Neuron (in vitro differentiated cells): ENCODE results near the gene NCKAP5.
"Not testable (repeated sequence)": the region's sequence is repeated elsewhere in the genome, so short reads cannot be mapped to it uniquely, and the experiment has no call there.

Source experiments
- H2AFZ ChIP-seq: one replicate; pipeline ENCODE4 v1.6.1; 2013; ENCODE audit warnings: low read depth, mild to moderate bottlenecking, inconsistent platforms, low read length, moderate library complexity
- H3K27me3 ChIP-seq: one replicate; pipeline ENCODE4 v1.6.1; 2013; ENCODE audit warnings: low read length; ENCODE audit not compliant: insufficient read depth
- H3K36me3 ChIP-seq: one replicate; pipeline ENCODE4 v1.6.1; 2013; ENCODE audit warnings: low read length; ENCODE audit not compliant: insufficient read depth
- H3K4me1 ChIP-seq: one replicate; pipeline ENCODE4 v1.6.1; 2013; ENCODE audit warnings: low read length; ENCODE audit not compliant: insufficient read depth
- H3K4me3 ChIP-seq: 2 replicates; pipeline ENCODE4 v1.5.1; 2013; ENCODE audit warnings: mild to moderate bottlenecking, low read length, moderate library complexity
- H3K9me3 ChIP-seq: one replicate; pipeline ENCODE4 v1.6.1; 2013; ENCODE audit warnings: low read length

Gene NCKAP5

DNA sequence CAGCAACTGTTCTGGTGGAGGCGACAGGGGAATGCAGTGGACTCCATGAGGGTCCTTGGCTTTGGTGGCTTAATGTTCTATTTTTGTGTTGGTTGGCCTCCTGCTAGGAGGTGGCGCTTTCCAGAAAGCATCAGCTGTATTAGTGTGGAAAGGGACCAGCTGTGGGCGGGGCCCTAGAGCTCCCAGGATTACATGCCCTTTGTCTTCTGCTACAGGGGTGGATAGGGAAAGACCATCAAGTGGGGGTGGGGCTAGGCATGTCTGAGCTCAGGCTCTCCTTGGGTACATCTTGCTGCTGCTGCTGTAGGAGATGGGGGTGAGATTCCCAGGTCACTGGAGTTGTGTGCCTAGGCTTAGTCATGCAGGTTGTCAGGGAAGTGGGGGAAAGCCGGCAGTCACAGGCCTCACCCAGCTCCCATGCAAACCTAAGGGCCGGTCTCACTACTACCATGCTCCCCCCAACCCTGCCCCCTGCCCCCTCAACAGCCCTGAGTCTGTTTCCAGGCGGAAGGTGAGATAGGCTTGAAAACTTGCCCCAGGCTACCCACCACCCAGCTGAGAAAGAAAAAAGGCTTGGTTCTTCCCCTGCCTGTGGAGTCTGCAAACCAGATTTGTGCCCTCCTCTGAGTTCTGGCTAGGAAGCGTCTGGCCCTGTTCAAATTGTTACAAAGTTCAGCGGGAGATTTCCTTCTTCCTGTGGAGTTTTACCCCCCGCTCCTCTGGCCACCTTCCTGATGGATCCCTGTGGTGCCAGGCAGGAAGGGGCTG, 756.9 kb downstream of the NCKAP5 start:
- no peak overlapping the region for H3K4me3 ChIP-seq
- H3K36me3 ChIP-seq: no peaks in the 10 kb centered on the region

DNA sequence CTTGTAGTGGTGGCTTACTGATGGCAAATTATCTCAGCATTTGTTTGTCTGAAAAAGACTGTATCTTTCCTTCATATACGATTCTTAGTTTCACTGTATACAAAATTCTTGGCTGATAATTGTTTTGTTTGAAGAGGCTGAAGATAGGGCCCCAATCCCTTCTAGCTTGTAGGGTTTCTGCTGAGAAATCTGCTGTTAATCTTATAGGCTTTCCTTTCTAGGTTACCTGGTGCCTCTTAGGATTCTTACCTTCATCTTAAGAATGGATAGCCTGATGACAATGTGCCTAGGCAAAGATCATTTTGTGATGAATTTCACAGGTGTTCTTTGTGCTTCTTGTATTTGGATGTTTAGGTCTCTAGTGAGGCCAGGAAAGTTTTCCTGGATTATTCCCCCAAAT, 758.3 kb downstream of the NCKAP5 start:
- not testable (repeated sequence) for H2AFZ ChIP-seq, H3K4me1 ChIP-seq, H3K27me3 ChIP-seq, H3K36me3 ChIP-seq, H3K9me3 ChIP-seq, H3K4me3 ChIP-seq

More for the DNA sequence above, 756.9 kb downstream of the NCKAP5 start:
- Histone ChIP-seq H3K9me3 (peaks cover 4% of the 10 kb centered on the region), H2AFZ (no peak overlapping the region), H3K4me1 (no peaks in the 10 kb centered on the region), H3K27me3 (no peaks in the 10 kb centered on the region)

DNA sequence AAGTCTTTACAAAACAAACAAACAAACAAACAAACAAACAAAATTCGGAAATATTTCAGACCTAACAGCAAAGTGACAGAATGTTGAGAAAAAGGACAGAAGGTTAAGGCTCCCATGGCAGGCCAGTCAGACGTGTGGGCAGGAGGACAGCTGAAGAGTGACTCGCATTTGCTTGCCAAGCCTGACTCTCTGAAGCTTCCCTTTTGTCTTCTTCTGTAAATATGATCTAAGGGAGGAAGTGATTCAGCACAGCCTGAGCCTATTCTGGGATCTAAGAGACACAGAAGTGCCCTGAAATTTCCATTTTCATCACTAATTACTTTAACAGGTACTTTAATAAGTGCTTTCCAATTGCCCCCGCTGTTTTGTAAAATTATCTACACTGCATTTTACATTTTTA, 764.2 kb downstream of the NCKAP5 start:
- Histone ChIP-seq H3K4me3 (no peak overlapping the region), H3K9me3 (peaks cover 2% of the 10 kb centered on the region), H3K36me3 (no peaks in the 10 kb centered on the region), H3K27me3 (no peaks in the 10 kb centered on the region), H2AFZ (no peak overlapping the region), H3K4me1 (no peaks in the 10 kb centered on the region)

DNA sequence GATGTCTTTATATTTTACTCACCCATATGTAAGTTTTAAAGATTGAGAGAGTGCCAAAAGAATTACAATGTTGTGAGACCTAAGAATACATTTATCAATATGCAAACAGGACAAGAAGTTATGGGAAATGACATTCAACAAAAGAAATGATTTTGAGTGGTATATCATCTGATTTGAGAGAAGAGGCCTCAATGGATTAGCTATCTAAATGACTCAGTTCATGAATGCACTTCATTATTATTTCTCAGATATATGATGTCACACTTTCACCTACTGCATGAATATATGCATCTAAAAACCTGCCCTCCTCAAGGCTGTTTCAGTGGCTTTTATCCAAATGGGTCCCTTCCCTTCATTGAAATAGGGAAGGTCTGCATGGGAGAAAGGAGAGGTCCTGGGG, 769.9 kb downstream of the NCKAP5 start:
- Histone ChIP-seq H3K4me1 (no peaks in the 10 kb centered on the region), H3K4me3 (no peak overlapping the region), H3K36me3 (peaks cover 7% of the 10 kb centered on the region), H3K9me3 (no peaks in the 10 kb centered on the region), H2AFZ (no peak overlapping the region), H3K27me3 (no peaks in the 10 kb centered on the region)

DNA sequence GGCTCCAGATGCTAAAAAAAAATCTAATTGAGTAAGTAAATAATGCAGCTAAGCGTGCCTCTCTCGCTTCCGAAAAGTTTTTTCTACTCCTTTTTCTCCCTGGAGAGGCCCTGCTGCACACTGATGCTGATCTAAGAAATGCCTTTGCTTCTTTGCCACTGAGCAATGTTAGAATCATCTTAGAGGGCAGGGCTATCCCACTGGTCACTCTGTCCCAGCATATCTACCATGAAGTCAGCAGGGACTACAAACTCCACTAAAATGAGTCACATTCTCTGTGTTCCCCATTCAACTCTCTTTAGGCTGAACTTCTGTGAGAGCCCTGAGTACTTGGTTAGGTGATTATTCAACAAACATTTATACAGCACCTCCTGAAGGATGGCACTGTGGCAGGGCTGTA, 770.7 kb downstream of the NCKAP5 start:
- Histone ChIP-seq H3K36me3 (peaks cover 7% of the 10 kb centered on the region), H3K4me3 (no peak overlapping the region), H2AFZ (no peak overlapping the region), H3K4me1 (no peaks in the 10 kb centered on the region), H3K9me3 (no peaks in the 10 kb centered on the region), H3K27me3 (no peaks in the 10 kb centered on the region)

DNA sequence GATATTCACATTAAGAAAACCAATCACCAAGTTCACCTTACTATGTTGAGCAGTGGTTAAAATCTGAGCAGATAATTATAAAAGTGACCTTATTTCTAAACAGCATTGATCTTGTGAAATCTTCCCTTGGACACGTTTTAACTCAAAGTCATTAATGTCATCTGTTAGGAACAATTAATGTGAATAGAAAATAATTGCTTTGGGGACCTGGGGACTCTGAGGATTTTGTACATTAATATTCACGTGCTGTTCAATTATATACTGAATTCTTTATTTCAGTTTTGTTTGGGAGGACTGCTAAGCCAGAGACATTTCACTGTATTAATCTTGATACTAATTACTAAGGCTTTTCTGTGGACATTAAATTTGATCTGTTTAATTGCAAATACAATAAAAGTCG, 771.2 kb downstream of the NCKAP5 start:
- Histone ChIP-seq H3K27me3 (no peaks in the 10 kb centered on the region), H3K4me3 (no peak overlapping the region), H2AFZ (no peak overlapping the region), H3K4me1 (no peaks in the 10 kb centered on the region), H3K9me3 (no peaks in the 10 kb centered on the region), H3K36me3 (peaks cover 7% of the 10 kb centered on the region)

DNA sequence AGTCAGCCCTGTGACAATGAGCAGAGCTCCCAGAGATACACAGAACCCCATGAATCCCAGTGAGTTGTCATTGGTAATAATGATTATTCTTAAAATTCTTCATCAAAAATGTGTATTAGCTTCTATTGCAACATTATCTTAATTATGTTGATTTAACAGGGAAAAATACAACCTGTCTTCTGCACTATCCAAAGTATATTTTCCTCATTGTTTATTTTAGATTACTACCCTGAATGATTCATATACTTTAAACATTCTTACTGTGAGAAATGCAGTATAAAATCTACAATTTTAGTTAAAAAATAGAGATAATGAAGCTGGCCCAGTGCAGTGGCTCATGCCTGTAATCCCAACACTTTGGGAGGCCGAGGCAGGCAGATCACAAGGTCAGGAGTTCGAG, 773.0 kb downstream of the NCKAP5 start:
- Histone ChIP-seq H3K9me3 (no peaks in the 10 kb centered on the region), H3K36me3 (peaks cover 7% of the 10 kb centered on the region), H3K4me3 (no peak overlapping the region), H3K4me1 (no peaks in the 10 kb centered on the region), H2AFZ (no peak overlapping the region), H3K27me3 (no peaks in the 10 kb centered on the region)

DNA sequence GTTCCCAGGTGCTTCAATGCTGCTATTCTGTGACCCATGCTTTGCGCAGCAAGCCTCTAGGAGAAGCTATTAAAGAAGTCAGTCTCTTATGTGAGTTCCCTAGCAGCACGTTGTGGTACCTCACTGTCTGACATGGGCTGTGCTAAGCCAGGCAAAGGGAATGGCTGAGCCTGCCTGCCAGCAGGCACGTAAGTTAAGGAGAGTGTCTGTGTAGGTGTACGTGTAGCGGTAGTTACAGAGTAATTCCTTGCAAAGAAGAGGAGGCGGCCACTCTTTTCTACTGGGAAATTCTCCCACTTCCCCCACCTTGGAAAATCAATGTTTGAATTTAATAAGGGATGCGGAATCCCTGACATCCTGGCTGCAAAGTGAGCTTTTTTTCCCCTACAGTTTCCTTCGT, 774.7 kb downstream of the NCKAP5 start:
- H3K9me3 ChIP-seq: no peaks in the 10 kb centered on the region
- no peaks in the 10 kb centered on the region for H3K4me1 ChIP-seq
- H3K4me3 ChIP-seq: no peak overlapping the region
- H3K36me3 ChIP-seq: peaks cover 12% of the 10 kb centered on the region
- H3K27me3 ChIP-seq: no peaks in the 10 kb centered on the region
- no peak overlapping the region for H2AFZ ChIP-seq

DNA sequence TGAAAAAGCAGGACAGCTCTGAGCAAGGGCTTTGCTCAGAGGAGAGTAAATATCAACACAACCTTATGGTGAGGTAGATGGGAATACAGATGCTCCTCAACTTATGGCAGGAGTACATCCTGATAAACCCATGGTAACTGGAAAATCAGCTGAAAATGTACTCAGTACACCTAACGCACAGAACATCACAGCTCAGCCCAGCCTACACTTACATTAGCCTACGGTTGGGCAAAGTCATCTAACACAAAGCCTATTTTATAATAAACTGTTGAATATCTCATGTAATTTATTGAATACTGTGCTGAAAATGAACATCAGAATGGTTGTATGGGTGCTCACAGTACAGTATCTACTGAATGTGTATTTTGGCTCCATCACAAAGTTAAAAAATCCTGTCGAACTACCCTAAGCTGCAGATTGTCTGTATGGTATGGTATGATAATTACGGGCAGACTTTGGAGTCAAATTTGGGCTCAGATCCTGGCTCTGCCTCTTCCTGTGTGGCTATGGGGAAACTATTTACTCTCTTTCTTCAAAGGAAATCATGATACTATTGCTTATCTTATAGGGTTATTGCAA, 778.0 kb downstream of the NCKAP5 start:
- H3K9me3 ChIP-seq: no peaks in the 10 kb centered on the region
- peaks cover 14% of the 10 kb centered on the region for H3K36me3 ChIP-seq
- H3K27me3 ChIP-seq: no peaks in the 10 kb centered on the region
- H3K4me3 ChIP-seq: no peak overlapping the region
- no peaks in the 10 kb centered on the region for H3K4me1 ChIP-seq
- no peak overlapping the region for H2AFZ ChIP-seq

DNA sequence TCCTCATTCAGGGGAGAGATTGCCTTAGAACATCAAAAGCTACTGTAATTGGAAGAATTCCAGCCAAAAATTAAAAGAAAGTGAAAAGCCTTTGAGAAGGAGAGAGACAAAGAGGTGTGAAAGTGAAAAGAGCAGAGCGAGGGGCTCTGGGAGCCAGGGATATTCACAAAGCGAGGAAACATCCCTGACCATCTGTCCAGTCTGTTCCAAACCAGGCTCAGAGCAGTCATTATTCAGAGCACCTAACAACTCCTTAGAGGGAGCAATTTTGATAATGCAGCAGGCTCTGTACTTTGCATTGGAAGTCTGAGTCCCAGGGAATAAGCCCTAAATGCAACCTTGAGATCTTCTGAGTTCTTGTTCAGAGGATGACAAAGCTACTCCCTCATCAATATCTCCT, 779.2 kb downstream of the NCKAP5 start:
- H3K4me1 ChIP-seq: no peaks in the 10 kb centered on the region
- H3K27me3 ChIP-seq: no peaks in the 10 kb centered on the region
- H3K4me3 ChIP-seq: no peak overlapping the region
- H2AFZ ChIP-seq: no peak overlapping the region
- no peaks in the 10 kb centered on the region for H3K9me3 ChIP-seq
- H3K36me3 ChIP-seq: peaks cover 19% of the 10 kb centered on the region

DNA sequence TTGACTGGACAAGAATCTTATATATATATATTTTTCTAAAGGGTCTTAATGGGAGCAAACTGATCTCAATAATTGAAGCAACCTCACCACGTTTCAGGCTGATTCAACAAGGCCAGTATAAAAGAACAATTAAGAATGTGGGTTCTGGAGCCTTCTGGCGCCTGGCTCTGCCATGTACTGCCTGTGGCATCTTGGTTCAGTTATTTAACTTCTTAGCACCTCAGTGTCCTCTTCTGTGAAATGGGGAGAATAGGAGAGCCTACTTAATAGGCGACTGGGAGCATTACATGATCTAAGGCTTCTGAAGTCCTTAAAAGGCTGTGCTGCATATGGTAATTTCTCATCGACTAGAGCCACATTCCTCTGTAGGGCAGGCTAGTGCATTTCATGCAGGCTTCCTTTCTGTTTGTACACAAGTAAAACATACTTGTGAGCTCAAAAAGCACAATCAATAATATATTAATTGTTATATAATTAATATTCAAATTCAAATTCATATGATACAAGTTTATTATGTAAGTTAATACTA, 779.9 kb downstream of the NCKAP5 start:
- Histone ChIP-seq H3K9me3 (no peaks in the 10 kb centered on the region), H3K4me3 (no peak overlapping the region), H3K36me3 (peaks cover 26% of the 10 kb centered on the region), H2AFZ (no peak overlapping the region), H3K27me3 (no peaks in the 10 kb centered on the region), H3K4me1 (no peaks in the 10 kb centered on the region)

DNA sequence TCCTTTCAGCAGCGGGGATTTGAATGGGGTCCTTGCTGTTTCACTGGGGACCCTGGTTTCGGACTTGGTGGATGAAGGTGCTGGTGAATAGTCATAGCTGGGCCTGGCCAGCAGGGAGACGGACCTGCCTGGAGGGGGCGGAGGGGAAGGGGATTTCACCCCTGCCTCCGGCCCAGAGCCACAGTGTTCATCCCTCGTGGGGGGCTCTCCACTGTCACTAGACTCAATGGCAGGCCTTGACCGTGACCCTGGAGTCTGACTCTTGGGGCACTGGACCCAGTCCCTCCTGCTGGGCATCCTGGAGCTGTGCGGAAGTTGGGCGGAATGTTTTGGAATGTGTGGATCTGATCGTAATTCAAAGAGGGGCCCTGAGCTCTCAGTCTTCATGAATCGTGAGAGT, 784.4 kb downstream of the NCKAP5 start:
- no peak overlapping the region for H3K4me3 ChIP-seq
- no peaks in the 10 kb centered on the region for H3K27me3 ChIP-seq
- H3K9me3 ChIP-seq: no peaks in the 10 kb centered on the region
- peaks cover 40% of the 10 kb centered on the region for H3K36me3 ChIP-seq
- no peak overlapping the region for H2AFZ ChIP-seq
- no peaks in the 10 kb centered on the region for H3K4me1 ChIP-seq

DNA sequence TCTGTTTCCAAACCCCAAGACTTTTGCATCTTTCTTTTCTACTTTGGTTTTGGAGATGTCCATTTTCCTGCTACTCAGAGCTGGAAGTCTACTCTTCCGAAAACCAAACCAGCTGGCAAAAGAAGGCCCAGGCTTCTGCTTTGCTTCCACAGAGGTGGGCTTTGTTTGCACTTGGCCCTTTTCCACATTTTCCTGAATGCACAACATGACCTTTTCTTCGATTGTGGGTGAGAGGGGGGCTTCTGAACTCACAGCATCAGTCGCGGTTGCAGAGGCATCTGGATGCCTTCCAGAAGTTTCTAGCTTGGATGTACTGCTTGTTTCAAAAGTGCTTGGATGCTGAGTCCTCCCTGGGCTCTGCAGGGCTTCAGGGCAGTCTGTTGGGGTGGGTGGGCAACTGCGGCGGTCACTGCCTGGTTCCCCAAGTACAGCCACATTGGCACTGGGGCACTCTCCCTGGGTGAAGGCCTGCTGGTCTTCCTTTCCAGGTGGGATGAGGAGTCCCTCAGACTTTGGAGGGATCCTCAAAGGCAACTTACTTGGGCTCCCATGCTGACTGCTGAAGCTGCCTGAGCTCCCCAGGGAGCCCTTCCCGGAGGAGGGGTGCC, 786.0 kb downstream of the NCKAP5 start:
- Histone ChIP-seq H3K4me3 (no peak overlapping the region), H2AFZ (no peak overlapping the region), H3K27me3 (no peaks in the 10 kb centered on the region), H3K9me3 (no peaks in the 10 kb centered on the region), H3K4me1 (no peaks in the 10 kb centered on the region), H3K36me3 (peaks cover 40% of the 10 kb centered on the region)
